ENCODE results near the gene TGM2. TPM values are rescaled to one million over a fixed set of nuclear protein-coding genes. Genes with fewer than 3 reads are reported as not detected.

Gene TGM2
- total RNA-seq, 1 donor from 2014 or later = 5.5 TPM

GRCh38 chr20:38202153-38202981 lies 37.3 kb upstream of the TGM2 start:
- DNase-seq (ENCODE audit: low read depth) = no peak
- TF ChIP-seq CTCF (IDR thresholded peaks at IDR 0.05; ENCODE audit: insufficient read depth, low read length, severe bottlenecking) = no peak
- Histone ChIP-seq H3K4me3 (ENCODE audit: low read depth, low read length) (no peak overlapping the region), H3K36me3 (ENCODE audit: control insufficient read depth, insufficient read depth, low read length) (no peaks in the 10 kb centered on the region), H3K27me3 (ENCODE audit: control insufficient read depth, insufficient read depth, low read length) (no peaks in the 10 kb centered on the region)
- no peak for FAIRE-seq

DNA sequence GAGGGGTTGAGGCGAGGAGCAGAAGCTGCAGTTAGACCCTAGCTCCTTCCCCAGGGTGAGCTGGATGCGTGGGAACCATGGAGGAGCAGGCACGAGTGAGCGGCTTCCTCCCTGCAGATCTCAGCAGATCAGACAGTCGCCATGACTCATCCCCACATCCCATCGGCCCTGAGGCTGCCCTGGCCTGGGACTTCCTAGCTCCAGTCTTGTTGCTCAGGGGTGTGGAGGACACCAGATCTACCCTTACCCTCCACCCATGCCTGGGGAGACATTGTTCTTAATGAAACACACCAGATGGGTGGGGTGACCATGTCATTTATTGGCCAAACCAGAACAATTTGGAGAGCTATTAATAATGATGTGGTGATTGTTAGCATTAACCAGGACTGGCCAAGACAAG lies 36.3 kb upstream of the TGM2 start:
- peak; percentile 89 for FAIRE-seq
- Histone ChIP-seq H3K36me3 (ENCODE audit: control insufficient read depth, insufficient read depth, low read length) (no peaks in the 10 kb centered on the region), H3K27me3 (ENCODE audit: control insufficient read depth, insufficient read depth, low read length) (no peaks in the 10 kb centered on the region), H3K4me3 (ENCODE audit: low read depth, low read length) (no peak overlapping the region)
- DNase-seq (ENCODE audit: low read depth) = peak; percentile 88
- no peak for TF ChIP-seq CTCF (IDR thresholded peaks at IDR 0.05; ENCODE audit: insufficient read depth, low read length, severe bottlenecking)

DNA sequence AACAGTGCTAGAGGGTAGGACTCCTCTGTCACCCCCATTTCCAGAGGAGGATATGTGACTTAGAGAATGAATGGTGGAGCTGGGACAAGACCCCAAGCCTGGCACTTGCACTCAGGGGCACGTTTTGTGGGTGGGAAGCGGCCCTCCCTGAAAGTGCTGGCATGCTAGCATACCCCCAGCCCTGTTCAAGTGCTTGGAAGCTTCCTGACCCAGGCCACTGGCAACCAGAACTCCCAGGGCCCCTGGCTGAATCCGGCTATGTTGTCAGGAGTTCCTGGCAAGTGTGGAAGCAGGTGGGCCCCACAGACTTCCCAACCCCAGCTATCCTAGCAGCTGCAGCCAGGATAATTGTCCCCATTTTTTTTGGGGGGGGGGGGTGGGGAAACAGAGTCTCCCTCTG lies 35.6 kb upstream of the TGM2 start:
- DNase-seq (ENCODE audit: low read depth) (no peak), FAIRE-seq (no peak)
- Histone ChIP-seq H3K4me3 (ENCODE audit: low read depth, low read length) (no peak overlapping the region), H3K27me3 (ENCODE audit: control insufficient read depth, insufficient read depth, low read length) (no peaks in the 10 kb centered on the region), H3K36me3 (ENCODE audit: control insufficient read depth, insufficient read depth, low read length) (no peaks in the 10 kb centered on the region)
- TF ChIP-seq CTCF (IDR thresholded peaks at IDR 0.05; ENCODE audit: insufficient read depth, low read length, severe bottlenecking) = no peak

DNA sequence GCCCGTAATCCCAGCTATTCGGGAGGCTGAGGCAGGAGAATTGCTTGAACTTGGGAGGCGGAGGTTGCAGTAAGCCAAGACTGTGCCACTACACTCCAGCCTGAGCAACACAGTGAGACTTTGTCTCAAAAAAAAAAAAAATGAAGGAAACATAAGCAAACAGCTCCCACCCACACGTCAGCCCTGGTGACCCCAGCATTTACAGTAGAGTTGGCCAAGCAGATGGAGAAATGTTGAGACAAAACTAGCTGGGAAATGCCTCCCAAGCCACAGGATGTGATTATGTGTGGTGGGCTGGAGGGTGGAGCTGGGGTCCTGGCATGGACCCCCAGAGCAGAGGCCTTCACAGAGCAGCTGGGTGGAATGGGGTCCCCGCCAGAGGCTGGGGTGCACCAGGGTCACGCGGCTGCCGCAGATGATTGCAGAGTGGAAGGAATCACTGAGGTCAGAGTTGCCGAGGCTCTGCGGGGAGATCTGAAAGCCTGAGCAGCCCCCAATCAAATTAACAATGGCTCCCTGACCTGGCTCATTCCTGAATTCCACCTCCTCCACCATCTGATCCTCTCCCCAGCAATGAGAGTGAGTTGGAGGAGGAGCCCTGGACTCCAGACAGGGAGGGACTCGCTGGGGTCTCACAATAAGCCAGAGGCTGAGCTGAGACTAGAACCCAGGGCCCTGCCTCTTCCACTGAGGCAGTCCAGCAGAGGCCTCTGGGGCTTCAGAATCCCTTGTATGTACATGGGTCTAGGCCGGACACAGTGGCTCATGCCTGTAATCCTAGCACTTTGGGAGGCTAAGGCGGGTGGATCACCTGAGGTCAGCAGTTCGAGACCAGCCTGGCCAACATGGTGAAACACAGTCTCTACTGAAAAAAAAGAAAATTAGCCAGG lies 34.7 kb upstream of the TGM2 start:
- H3K36me3 ChIP-seq (ENCODE audit: control insufficient read depth, insufficient read depth, low read length) = no peaks in the 10 kb centered on the region
- no peak for DNase-seq (ENCODE audit: low read depth)
- no peak overlapping the region for H3K4me3 ChIP-seq (ENCODE audit: low read depth, low read length)
- TF ChIP-seq CTCF (IDR thresholded peaks at IDR 0.05; ENCODE audit: insufficient read depth, low read length, severe bottlenecking) = no peak
- FAIRE-seq = no peak
- no peaks in the 10 kb centered on the region for H3K27me3 ChIP-seq (ENCODE audit: control insufficient read depth, insufficient read depth, low read length)

GRCh38 chr20:38198238-38198861 lies 33.3 kb upstream of the TGM2 start:
- Histone ChIP-seq H3K36me3 (ENCODE audit: control insufficient read depth, insufficient read depth, low read length) (no peaks in the 10 kb centered on the region), H3K27me3 (ENCODE audit: control insufficient read depth, insufficient read depth, low read length) (no peaks in the 10 kb centered on the region), H3K4me3 (ENCODE audit: low read depth, low read length) (no peak overlapping the region)
- peak; percentile 72 for FAIRE-seq
- no peak for TF ChIP-seq CTCF (IDR thresholded peaks at IDR 0.05; ENCODE audit: insufficient read depth, low read length, severe bottlenecking)
- peak; percentile 68 for DNase-seq (ENCODE audit: low read depth)

Data from bronchial epithelial cell (primary cell).